ENCODE data around the gene RABAC1. TPM values are rescaled to one million over a fixed set of nuclear protein-coding genes. Genes with fewer than 3 reads are reported as not detected.

RABAC1 gene
- total and polyA plus RNA-seq, 9 of the 15 experiments (the other 6 are each of a cell fraction or from before 2014, with no cell fraction given) = 2.4 to 28.1 (median 9.3) TPM

DNA sequence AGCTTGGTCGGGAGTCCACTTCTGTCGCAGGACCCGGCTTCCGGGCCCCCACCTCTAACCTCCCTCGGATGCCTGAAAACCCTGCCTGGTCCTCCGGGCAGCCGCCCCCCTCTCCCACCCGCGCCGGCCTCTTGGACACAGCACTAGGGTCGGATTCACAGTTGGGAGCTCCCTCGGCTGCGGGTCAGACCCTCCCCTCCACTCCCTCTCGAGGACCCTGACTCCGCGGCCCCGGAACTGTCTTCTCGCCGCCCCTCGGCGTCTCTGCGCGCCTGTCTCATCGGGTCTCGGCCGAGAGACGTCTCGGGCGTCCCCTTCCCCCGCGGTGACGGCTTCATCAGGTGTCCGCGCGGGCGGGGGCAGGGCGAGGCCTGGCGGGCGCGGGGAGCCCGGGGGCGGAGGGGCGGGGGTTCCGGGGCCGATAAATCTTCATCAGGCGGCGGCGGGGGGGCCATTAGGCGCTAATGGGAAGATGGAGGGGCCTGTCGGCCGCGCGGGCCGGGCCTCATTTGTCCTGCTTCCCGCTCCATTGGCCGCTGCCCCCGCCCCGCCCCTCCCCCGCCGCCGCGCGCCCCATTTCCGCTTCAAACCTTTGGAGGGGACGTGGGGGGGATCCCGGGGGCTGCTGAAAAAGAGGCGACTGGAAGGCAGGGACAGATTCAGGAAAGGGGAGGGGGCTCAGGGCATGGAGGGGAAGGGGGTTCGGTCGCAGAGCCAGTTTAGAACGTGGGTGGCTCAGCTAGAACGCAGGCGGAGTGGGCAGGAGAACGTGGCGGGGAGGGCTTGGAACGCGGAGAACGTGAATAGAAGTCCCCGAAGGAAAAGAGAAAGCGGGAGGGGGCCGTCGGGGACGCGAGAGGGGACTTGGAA is 19.0 kb downstream of the RABAC1 start (continued):
- TF ChIP-seq RBBP5 (IDR thresholded peaks at IDR 0.05; ENCODE audit: borderline replicate concordance, insufficient read depth, low read length, poor library complexity, severe bottlenecking) = no peak
- no peak for TF ChIP-seq PCBP2 (IDR thresholded peaks at IDR 0.05; ENCODE audit: low read depth, low read length, poor library complexity, severe bottlenecking)
- no peak for TF ChIP-seq SAFB (IDR thresholded peaks at IDR 0.05; ENCODE audit: borderline replicate concordance, low read depth, low read length)
- TF ChIP-seq, protein P1, sequence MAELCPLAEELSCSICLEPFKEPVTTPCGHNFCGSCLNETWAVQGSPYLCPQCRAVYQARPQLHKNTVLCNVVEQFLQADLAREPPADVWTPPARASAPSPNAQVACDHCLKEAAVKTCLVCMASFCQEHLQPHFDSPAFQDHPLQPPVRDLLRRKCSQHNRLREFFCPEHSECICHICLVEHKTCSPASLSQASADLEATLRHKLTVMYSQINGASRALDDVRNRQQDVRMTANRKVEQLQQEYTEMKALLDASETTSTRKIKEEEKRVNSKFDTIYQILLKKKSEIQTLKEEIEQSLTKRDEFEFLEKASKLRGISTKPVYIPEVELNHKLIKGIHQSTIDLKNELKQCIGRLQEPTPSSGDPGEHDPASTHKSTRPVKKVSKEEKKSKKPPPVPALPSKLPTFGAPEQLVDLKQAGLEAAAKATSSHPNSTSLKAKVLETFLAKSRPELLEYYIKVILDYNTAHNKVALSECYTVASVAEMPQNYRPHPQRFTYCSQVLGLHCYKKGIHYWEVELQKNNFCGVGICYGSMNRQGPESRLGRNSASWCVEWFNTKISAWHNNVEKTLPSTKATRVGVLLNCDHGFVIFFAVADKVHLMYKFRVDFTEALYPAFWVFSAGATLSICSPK (IDR thresholded peaks at IDR 0.05; ENCODE audit: borderline replicate concordance) = no peak
- TF ChIP-seq ZNF121 (CRISPR knock-in tag; conservative IDR thresholded peaks at IDR 0.05) = no peak
- TF ChIP-seq RAD21 (CRISPR knock-in tag; conservative IDR thresholded peaks at IDR 0.05 in 1 of 2, IDR thresholded peaks at IDR 0.05 in 1 of 2) = no peak
- TF ChIP-seq RBM15 (IDR thresholded peaks at IDR 0.05; ENCODE audit: insufficient read depth, low read length) = no peak
- TF ChIP-seq, protein P2, sequence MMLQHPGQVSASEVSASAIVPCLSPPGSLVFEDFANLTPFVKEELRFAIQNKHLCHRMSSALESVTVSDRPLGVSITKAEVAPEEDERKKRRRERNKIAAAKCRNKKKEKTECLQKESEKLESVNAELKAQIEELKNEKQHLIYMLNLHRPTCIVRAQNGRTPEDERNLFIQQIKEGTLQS (IDR thresholded peaks at IDR 0.05) = 0 out of 2 replicates have a peak, but pooled peaks have one; percentile 14
- TF ChIP-seq, protein P2 (CRISPR knock-in tag; conservative IDR thresholded peaks at IDR 0.05) = no peak
- TF ChIP-seq, protein P3, sequence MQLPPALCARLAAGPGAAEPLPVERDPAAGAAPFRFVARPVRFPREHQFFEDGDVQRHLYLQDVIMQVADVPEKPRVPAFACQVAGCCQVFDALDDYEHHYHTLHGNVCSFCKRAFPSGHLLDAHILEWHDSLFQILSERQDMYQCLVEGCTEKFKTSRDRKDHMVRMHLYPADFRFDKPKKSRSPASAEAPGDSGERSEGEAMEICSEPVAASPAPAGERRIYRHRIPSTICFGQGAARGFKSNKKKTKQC (CRISPR knock-in tag; IDR thresholded peaks at IDR 0.05) = 0 out of 2 replicates have a peak, but pooled peaks have one; percentile 33
- TF ChIP-seq U2AF1 (optimal IDR thresholded peaks at IDR 0.05; ENCODE audit: low read depth, low read length) = no peak
- TF ChIP-seq ZNF239 (CRISPR knock-in tag; IDR thresholded peaks at IDR 0.05) = no peak
- no peak; the same call in 1 of the 2 replicates for TF ChIP-seq DPF2 (IDR thresholded peaks at IDR 0.05)
- no peak for TF ChIP-seq SPI1 (IDR thresholded peaks at IDR 0.05; ENCODE audit: borderline replicate concordance, low read depth, low read length)
- no peak for TF ChIP-seq ZC3H8 (IDR thresholded peaks at IDR 0.05)
- no peak for TF ChIP-seq NR2C1 (IDR thresholded peaks at IDR 0.05)
- no peak for TF ChIP-seq NR2C1 (tag; IDR thresholded peaks at IDR 0.05)
- TF ChIP-seq, protein P4, sequence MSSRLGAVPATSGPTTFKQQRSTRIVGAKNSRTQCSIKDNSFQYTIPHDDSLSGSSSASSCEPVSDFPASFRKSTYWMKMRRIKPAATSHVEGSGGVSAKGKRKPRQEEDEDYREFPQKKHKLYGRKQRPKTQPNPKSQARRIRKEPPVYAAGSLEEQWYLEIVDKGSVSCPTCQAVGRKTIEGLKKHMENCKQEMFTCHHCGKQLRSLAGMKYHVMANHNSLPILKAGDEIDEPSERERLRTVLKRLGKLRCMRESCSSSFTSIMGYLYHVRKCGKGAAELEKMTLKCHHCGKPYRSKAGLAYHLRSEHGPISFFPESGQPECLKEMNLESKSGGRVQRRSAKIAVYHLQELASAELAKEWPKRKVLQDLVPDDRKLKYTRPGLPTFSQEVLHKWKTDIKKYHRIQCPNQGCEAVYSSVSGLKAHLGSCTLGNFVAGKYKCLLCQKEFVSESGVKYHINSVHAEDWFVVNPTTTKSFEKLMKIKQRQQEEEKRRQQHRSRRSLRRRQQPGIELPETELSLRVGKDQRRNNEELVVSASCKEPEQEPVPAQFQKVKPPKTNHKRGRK (tag; IDR thresholded peaks at IDR 0.05) = no peak
- TF ChIP-seq ZNF133 (CRISPR knock-in tag; IDR thresholded peaks at IDR 0.05) = no peak
- no peak for TF ChIP-seq HMGN3 (IDR thresholded peaks at IDR 0.05; ENCODE audit: borderline replicate concordance, extremely low read depth, insufficient read length, low read depth, low read length)
- TF ChIP-seq, protein P5, sequence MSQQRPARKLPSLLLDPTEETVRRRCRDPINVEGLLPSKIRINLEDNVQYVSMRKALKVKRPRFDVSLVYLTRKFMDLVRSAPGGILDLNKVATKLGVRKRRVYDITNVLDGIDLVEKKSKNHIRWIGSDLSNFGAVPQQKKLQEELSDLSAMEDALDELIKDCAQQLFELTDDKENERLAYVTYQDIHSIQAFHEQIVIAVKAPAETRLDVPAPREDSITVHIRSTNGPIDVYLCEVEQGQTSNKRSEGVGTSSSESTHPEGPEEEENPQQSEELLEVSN (IDR thresholded peaks at IDR 0.05; ENCODE audit: borderline replicate concordance in 1 of 2, extremely low read depth in 1 of 2, insufficient read depth in 1 of 2, insufficient read length in 1 of 2, low read depth in 1 of 2, low read length in 1 of 2, poor library complexity in 1 of 2, severe bottlenecking in 1 of 2) = peak in 1 of 2 experiments; percentile 56
